HCT116 (cell line): ENCODE results near the gene AGAP1. TPM values are rescaled to one million over a fixed set of nuclear protein-coding genes. Genes with fewer than 3 reads are reported as not detected.
A peak's percentile ranks its signal among the peaks of the same experiment; 100 is the strongest.

ENCODE experiments used
- ATAC-seq: fragments of 200-7000 bp; cut with Tn5 transposase; 2 replicates; pipeline ENCODE4 v1.9.1; 2020; ENCODE audit warnings: mild to moderate bottlenecking, moderate library complexity
- BruUV-seq: library from RNA; stranded (reverse); fragments of 400-500 nt; replicated peaks from 2 replicates; lab custom pipeline; 2021; lab: Mats Ljungman, UMichigan
- CTCF ChIA-PET: fragments of 300-600 bp; sonication (Branson Sonifier 250); formaldehyde crosslinking; loops from one replicate; lab custom pipeline; 2021; ENCODE audit warnings: antibody characterized with exemption; lab: Charles Lee
- POLR2A ChIA-PET: fragments of 300-600, 350-600 bp; sonication (Branson Sonifier 250); formaldehyde crosslinking; loops from one replicate; lab custom pipeline; 2021; ENCODE audit warnings: antibody characterized with exemption; lab: Charles Lee
- RAD21 ChIA-PET, 2 experiments: fragments of 300-600 bp; sonication (Branson Sonifier 250); formaldehyde crosslinking; loops; one replicate each; lab custom pipeline; 2023; ENCODE audit warnings: low total read pairs in 2 of 2; ENCODE audit not compliant: uncharacterized antibody in 2 of 2, unreplicated experiment in 2 of 2, low non-redundant PET in 1 of 2; lab: Charles Lee
- DNase-seq: peaks from one replicate; pipeline ENCODE4 v3.0.0-alpha.2; 2010; ENCODE audit warnings: low read depth, low spot score
- H2AFZ ChIP-seq: fragments of 200-600 bp; shearing (Covaris generic), sonication (generic); 2 replicates; pipeline ENCODE4 v1.6.1; 2017; ENCODE audit warnings: low read depth, mixed run types, mixed read lengths, antibody characterized with exemption, low read length; ENCODE audit not compliant: poor library complexity, severe bottlenecking
- H3K27ac ChIP-seq: 2 replicates; pipeline ENCODE4 v1.5.1; 2012; ENCODE audit warnings: low read depth, low read length
- H3K27me3 ChIP-seq: fragments of 200-600 bp; sonication (generic); 2 replicates; pipeline ENCODE4 v1.6.1; 2016; ENCODE audit warnings: mixed run types, low read length, mixed read lengths; ENCODE audit not compliant: insufficient read depth
- H3K36me3 ChIP-seq, 2 experiments: fragments of 200-500 bp in 1 of 2; fragments of 200-600 bp in 1 of 2; sonication (Bioruptor generic) in 1 of 2; sonication (generic) in 1 of 2; 2 replicates each; pipeline versions ENCODE4 v1.5.1 to v1.6.1; 2014 to 2016; ENCODE audit warnings: low read length in 2 of 2, inconsistent platforms in 1 of 2, mixed read lengths in 1 of 2, mixed run types in 1 of 2; ENCODE audit not compliant: insufficient read depth in 2 of 2, control insufficient read depth in 1 of 2
- H3K4me1 ChIP-seq, 2 experiments: fragments of 200-600 bp in 1 of 2; sonication (generic) in 1 of 2; 2 replicates each; pipeline versions ENCODE4 v1.5.1 to v1.6.1; 2012 to 2017; ENCODE audit warnings: low read length in 2 of 2, inconsistent platforms in 1 of 2, mild to moderate bottlenecking in 1 of 2, mixed read lengths in 1 of 2, mixed run types in 1 of 2, moderate library complexity in 1 of 2; ENCODE audit not compliant: insufficient read depth in 2 of 2, control insufficient read depth in 1 of 2
- H3K4me2 ChIP-seq: fragments of 200-600 bp; sonication (generic); 2 replicates; pipeline ENCODE4 v1.6.1; 2017; ENCODE audit warnings: mixed run types, low read length, mixed read lengths
- H3K4me3 ChIP-seq, 2 experiments: fragments of 200-600 bp in 1 of 2; sonication (generic) in 1 of 2; replicated peaks in 1 of 2; 2 replicates each; pipeline ENCODE4 v1.5.1; 2011 to 2016; ENCODE audit warnings: low read length in 2 of 2, control low read depth in 1 of 2, low read depth in 1 of 2, mild to moderate bottlenecking in 1 of 2, mixed read lengths in 1 of 2, mixed run types in 1 of 2
- H3K79me2 ChIP-seq: fragments of 200-600 bp; sonication (generic); 2 replicates; pipeline ENCODE4 v1.6.1; 2017; ENCODE audit warnings: mild to moderate bottlenecking, mixed run types, low read length, moderate library complexity, mixed read lengths; ENCODE audit not compliant: insufficient read depth
- H3K9ac ChIP-seq: fragments of 200-600 bp; sonication (generic); 2 replicates; pipeline ENCODE4 v1.6.1; 2016; ENCODE audit warnings: low read length, mixed read lengths
- H3K9me2 ChIP-seq: fragments of 200-600 bp; sonication (generic), shearing (Covaris generic); 2 replicates; pipeline ENCODE4 v1.6.1; 2017; ENCODE audit warnings: mixed run types, mild to moderate bottlenecking, moderate library complexity; ENCODE audit not compliant: insufficient read depth
- H3K9me3 ChIP-seq, 2 experiments: fragments of 200-500 bp in 1 of 2; fragments of 200-600 bp in 1 of 2; sonication (Bioruptor generic) in 1 of 2; sonication (generic) in 1 of 2; 2 replicates each; pipeline ENCODE4 v1.6.1; 2014 to 2017; ENCODE audit warnings: low read length in 2 of 2, mixed read lengths in 2 of 2, inconsistent platforms in 1 of 2, low read depth in 1 of 2, mild to moderate bottlenecking in 1 of 2, mixed run types in 1 of 2, moderate library complexity in 1 of 2; ENCODE audit not compliant: control insufficient read depth in 1 of 2, insufficient read depth in 1 of 2
- H4K20me1 ChIP-seq: fragments of 200-600 bp; sonication (generic), shearing (Covaris generic); 2 replicates; pipeline ENCODE4 v1.6.1; 2017; ENCODE audit warnings: mixed run types, mild to moderate bottlenecking, moderate library complexity; ENCODE audit not compliant: insufficient read depth
- EZH2phosphoT487 ChIP-seq: fragments of 200-600 bp; IDR thresholded peaks from 2 replicates; pipeline ENCODE4 v1.6.1; 2018; ENCODE audit warnings: antibody characterized with exemption, borderline replicate concordance
- FOSL1 ChIP-seq: IDR thresholded peaks from 2 replicates; pipeline ENCODE4 v1.6.1; 2012; ENCODE audit warnings: low read depth
- JUND ChIP-seq: IDR thresholded peaks from 2 replicates; pipeline ENCODE4 v1.6.1; 2012
- POLR2A ChIP-seq: IDR thresholded peaks from 2 replicates; pipeline ENCODE4 v1.7.0; 2011; ENCODE audit warnings: borderline replicate concordance; ENCODE audit not compliant: insufficient read depth, insufficient read length; ENCODE audit errors: extremely low read depth
- SP1 ChIP-seq: IDR thresholded peaks from 2 replicates; pipeline ENCODE4 v1.6.1; 2012; ENCODE audit warnings: low read depth
- SRF ChIP-seq: IDR thresholded peaks from 2 replicates; pipeline ENCODE4 v1.6.1; 2012; ENCODE audit warnings: low read depth
- YY1 ChIP-seq: IDR thresholded peaks from 2 replicates; pipeline ENCODE4 v1.6.1; 2011; ENCODE audit warnings: low read length, low read depth, moderate library complexity, mild to moderate bottlenecking; ENCODE audit not compliant: insufficient replicate concordance; ENCODE audit errors: extremely low read depth
- ZFX ChIP-seq: fragments of 450-650 bp; IDR thresholded peaks from 2 replicates; pipeline ENCODE4 v1.6.1; 2017
- ZNF274 ChIP-seq: fragments of 200-500 bp; sonication (Bioruptor generic); IDR thresholded peaks from 2 replicates; pipeline ENCODE4 v1.6.1; 2014; ENCODE audit warnings: mild to moderate bottlenecking, low read depth, low read length, inconsistent platforms
- intact Hi-C: fragments of 100-400 bp; cut with micrococcal nuclease; formaldehyde crosslinking; loops from 2 replicates; pipeline ENCODE4 v1.10.0; 2022
- total RNA-seq: library from RNA; stranded (reverse); gene quantifications from one replicate; pipeline ENCODE4 v1.2.1, GENCODE V29; 2021; ENCODE audit not compliant: unreplicated experiment
- TF ChIP-seq, protein P1 (sequence below): IDR thresholded peaks from 2 replicates; pipeline ENCODE4 v1.6.1; 2012
- TF ChIP-seq, protein P2 (sequence below): IDR thresholded peaks from 2 replicates; pipeline ENCODE4 v1.6.1; 2011; ENCODE audit warnings: mild to moderate bottlenecking, low read length, moderate library complexity; ENCODE audit not compliant: insufficient replicate concordance; ENCODE audit errors: extremely low read depth

AGAP1 gene
- total RNA-seq, 1 experiment from 2014 or later = 43.8 TPM

DNA sequence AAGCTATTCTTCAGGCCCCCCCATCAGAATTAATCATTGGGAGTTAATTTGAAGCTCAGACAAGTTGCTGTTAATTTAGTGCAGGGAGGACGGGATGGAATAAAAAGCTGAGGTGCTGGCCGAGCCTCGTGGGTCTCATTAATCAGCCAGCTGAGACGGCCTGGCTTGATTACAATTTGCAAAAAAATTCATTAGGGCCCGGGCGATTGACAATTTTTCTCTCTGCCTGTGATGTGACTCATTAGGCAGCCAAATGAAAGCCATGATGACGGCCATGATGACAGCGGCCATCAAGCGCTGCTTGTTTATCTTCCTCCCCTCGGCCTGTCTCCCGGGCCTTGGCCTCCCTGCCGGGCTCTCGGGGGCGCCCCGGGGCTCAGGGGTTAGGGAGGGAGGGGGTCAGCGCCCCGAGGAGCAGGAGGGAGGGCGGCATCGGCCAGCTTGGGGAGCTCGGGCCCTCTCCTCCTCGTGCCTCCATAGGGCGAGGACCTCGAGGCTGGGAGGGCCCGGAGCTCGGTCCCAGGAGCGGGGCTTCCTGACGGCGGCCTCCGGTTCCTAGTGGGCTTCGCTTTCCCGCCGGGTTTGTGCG lies 669.1 kb downstream of the AGAP1 start:
- no TSS peak for BruUV-seq
- POLR2A ChIA-PET = no interaction called here
- CTCF ChIA-PET = interaction anchor here (1.9 kb wide), 1 partner anchor 20 kb away, joined by 6 read pairs; no protein-coding TSS in a partner anchor

More for the DNA sequence above, 669.1 kb downstream of the AGAP1 start:
- H3K27me3 ChIP-seq = no peaks in the 10 kb centered on the region
- peak overlapping the region; percentile 79 for H3K4me2 ChIP-seq
- peak overlapping the region in 1 of 2 experiments; percentile 51; a peak in 2 of 4 replicates for H3K4me3 ChIP-seq
- H3K9ac ChIP-seq = no peak overlapping the region
- H4K20me1 ChIP-seq = no peaks in the 10 kb centered on the region
- peaks cover 0 to 18% of the 10 kb centered on the region in 2 experiments; a peak in 1 of 4 replicates for H3K4me1 ChIP-seq
- H3K36me3 ChIP-seq = no peaks in the 10 kb centered on the region
- intact Hi-C loops = no loop called here
- H3K27ac ChIP-seq = peak overlapping the region; percentile 82; the same call in 1 of the 2 replicates
- no peak overlapping the region for H2AFZ ChIP-seq
- TF ChIP-seq JUND (no peak), FOSL1 (no peak), SRF (no peak), YY1 (no peak), EZH2phosphoT487 (no peak), ZNF274 (no peak), ZFX (no peak), SP1 (no peak), POLR2A (no peak)
- TF ChIP-seq, protein P1, sequence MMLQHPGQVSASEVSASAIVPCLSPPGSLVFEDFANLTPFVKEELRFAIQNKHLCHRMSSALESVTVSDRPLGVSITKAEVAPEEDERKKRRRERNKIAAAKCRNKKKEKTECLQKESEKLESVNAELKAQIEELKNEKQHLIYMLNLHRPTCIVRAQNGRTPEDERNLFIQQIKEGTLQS = no peak
- TF ChIP-seq, protein P2, sequence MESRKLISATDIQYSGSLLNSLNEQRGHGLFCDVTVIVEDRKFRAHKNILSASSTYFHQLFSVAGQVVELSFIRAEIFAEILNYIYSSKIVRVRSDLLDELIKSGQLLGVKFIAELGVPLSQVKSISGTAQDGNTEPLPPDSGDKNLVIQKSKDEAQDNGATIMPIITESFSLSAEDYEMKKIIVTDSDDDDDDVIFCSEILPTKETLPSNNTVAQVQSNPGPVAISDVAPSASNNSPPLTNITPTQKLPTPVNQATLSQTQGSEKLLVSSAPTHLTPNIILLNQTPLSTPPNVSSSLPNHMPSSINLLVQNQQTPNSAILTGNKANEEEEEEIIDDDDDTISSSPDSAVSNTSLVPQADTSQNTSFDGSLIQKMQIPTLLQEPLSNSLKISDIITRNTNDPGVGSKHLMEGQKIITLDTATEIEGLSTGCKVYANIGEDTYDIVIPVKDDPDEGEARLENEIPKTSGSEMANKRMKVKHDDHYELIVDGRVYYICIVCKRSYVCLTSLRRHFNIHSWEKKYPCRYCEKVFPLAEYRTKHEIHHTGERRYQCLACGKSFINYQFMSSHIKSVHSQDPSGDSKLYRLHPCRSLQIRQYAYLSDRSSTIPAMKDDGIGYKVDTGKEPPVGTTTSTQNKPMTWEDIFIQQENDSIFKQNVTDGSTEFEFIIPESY = no peak
- H3K9me2 ChIP-seq = no peaks in the 10 kb centered on the region
- H3K79me2 ChIP-seq = peaks cover 4% of the 10 kb centered on the region; the same call in 1 of the 2 replicates
- DNase-seq = no peak
- RAD21 ChIA-PET = no interaction called here
- ATAC-seq = no peak
- no peaks in the 10 kb centered on the region for H3K9me3 ChIP-seq
